ENCODE measurements around the gene AFAP1L1.

Gene AFAP1L1

DNA sequence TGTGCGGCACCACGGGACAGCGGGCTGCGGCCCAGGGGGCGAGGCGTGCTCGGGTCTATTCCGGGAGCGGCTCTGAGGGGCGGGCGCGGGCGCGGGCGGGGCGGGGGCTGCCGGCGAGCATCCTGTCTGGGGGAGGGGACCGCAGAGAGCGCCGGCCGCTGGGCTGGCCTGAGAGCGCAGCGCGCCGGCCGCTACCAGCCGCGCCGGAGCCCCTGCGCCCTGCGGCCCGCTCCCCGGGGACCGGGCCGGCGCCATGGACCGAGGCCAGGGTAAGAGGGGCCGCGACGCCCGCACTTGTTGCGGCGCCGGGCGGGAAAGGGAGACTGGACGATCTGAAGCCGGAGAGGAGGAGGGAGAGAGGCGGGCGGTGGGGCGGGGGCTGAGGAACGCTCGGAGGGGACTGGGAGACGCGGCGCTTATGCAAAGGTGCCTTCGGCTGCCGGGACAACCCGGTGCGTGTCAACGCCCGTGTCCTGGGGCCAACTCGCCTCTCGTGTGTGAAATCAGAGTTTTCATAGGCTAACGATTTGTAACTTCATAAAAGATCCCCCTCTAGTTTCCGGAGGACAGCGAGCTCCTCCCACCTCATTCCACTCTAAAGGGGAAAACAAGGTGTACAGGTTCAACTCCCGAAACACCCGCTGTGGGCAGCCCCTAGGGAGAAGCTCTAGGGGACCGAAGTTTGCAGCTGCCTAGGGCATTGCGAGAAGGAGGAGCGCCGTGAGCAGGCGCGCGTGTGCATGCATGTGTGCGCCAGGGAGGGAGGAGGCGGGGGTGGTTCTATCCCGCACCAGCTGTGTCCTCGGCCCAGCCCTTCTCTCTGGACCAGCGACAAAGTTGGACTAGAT is at the start of gene AFAP1L1:
AFAP1L1 (plus strand) TSS at position 144 of the 848 bp plus-strand sequence; CDS start at position 254, 110 bp downstream.
- DNase-seq (ENCODE audit: low spot score): peak; percentile 29
- FAIRE-seq: no peak

DNA sequence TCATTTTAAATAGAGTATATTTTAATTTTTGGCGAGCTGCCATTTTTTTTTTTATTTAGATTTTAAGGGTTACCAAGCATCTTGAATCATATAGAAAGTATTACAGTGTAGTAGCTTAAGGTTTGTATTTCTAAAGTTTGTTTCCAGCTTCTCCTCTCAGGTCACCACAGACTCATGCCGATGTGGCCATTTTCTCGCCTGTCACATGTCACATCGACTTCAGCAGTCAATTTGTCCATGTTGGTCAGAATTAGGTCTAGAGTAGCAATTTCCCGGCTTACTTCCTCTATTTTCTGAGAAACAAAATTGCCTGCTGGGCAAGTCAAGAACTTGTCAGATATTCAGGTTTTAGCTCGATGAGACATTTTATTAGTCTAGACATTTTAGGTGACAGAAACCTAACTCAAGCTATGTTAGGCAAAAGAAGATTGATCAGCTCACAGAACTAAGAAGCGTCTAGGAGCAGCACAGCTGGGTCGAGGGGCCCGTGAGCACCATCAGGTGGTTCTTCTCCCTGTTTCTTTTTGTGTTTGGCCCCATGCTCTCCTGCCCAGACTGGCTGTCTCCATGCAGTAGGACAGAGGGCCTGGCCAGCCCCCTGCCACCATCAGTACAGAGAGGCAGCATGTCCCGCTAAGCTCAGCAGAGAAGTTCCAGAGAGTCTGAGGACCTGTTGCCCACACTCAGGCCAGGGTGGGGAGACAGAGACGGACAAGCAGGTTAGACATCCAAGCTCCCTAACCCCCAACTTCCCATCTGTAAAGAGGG is 48.4 kb upstream of the AFAP1L1 start:
- DNase-seq (ENCODE audit: low spot score) (no peak), FAIRE-seq (no peak)

DNA sequence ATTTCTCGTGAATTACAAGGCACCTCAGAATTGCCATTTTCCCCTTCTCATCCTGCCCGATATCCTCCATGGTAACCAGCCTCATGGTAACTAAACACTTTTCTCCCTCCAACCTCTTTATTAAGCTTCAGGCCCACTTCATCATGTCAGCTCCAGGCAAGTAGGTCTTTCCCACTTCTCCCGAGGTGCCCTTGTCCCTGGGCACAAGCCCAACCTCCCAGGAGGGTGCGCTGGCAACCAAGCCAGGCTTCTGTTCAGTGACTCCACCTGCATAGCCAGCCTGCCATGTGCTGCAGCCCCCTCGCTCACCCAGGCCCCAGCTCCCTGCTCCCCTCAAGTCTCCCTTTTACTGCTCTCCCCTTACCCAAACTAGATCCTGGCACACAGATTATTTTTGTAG is 47.4 kb upstream of the AFAP1L1 start:
- no peak for DNase-seq (ENCODE audit: low spot score)
- FAIRE-seq: no peak

DNA sequence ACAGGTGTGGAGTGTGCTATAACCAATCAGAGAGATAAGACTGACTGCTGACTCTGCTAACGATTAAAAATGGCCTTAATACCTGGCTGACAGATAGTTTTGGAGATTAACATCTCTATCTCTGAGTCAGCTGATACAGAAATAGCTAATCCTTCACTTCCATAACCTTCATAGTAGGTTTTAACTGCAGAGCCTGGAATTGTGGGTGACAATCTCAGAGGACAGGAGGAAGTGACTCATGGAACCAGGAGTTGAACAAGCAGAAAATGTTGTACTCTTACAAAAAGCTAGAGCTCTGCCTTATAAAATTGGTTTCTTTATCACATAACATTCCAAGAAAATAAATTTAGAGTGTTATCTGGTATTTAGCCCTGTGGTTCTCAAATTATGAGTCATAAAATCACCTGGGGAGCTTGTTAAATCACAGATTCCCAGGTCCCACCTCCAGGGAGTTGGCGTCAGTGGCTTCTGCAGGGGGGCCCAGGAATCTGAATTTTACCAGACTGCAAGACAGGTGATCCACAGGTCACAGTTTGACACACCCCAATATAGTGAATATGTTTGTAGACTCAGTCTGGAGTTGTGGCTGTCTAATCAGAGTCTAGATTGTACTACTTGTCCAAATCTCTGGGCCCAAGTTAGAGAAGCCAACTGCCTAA is 44.4 kb upstream of the AFAP1L1 start:
- peak; percentile 92 for DNase-seq (ENCODE audit: low spot score)
- peak; percentile 94 for FAIRE-seq

DNA sequence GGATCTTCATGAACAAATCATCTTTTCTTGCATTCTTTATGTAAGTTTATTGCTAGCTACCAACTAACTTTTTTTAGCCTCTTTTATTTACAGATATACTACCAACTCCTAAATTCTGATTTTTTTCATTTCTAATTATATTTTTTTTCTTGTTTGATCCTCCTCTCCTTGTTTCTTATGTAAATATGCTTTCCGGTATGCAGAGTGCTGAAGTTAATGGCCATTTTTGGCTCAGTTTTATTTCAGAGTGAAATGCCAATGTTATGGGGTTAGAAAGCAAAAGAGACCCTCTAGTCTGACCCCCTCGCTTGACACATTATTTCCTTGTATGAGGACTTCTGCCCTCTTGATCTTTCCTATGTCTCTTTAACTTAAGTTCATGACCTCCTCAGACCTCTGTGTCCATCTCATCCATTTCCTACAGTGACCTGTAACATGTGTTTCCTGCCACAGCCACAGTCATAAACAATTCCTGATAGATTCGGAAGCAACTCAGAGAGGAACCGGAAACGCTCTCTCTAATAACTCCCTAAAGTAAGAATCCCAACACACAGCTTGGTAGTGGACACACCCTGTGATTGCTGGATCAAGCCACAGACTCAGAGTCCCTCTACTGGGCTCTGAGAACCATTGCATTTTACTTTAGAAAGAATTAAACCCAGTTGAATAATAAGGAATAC is 42.9 kb upstream of the AFAP1L1 start:
- FAIRE-seq (peak; percentile 26), DNase-seq (ENCODE audit: low spot score) (peak; percentile 69)

DNA sequence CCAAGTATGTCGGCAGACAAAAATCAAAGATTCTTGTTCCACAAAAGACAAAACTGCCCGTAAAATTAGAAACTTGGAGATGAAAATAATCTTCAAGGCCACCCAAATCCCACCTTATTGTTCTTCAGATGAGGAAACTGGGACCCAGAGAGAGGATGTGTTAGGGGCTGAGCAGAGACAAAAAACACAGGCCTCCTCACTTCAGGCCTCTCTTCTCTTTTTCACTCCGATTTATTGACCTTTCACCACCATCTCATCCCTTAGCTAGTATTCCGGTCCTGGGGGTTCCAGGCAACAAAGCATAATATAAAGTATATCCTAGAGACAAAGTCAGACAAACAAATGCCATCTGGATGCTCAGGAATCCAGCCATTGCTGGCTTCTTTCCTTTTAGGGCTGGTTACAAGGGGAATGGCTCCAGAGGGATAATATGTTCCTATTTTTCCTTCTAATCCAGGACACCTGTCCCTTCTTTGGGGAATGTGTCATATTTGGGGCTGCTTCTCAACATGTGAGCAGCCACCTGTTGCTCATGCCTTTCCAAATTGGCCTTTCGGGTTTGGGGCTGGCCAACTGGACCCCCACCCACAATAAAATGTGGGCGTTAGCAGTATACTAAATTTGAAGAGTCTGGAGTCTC is 42.2 kb upstream of the AFAP1L1 start:
- FAIRE-seq (no peak), DNase-seq (ENCODE audit: low spot score) (no peak)

DNA sequence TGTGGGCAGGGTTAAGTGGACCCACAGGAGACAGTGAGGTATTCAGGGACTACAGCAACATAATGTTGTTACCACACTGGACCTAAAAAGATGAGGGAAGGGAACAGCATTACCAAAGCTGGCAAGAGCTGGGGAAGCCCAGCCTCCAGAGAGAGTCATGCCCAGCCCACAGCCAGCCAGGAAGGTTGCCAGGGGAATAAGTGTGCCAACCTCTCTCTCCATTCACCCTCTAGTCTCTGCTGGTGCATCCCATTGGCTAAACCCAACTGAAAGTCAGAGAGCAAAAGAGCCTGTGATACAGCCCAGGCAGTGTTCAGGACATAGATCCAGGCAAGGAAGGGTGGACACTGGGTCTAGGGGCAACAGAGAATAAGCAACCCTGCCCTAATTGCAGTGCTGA is 35.8 kb upstream of the AFAP1L1 start:
- FAIRE-seq (no peak), DNase-seq (ENCODE audit: low spot score) (no peak)

DNA sequence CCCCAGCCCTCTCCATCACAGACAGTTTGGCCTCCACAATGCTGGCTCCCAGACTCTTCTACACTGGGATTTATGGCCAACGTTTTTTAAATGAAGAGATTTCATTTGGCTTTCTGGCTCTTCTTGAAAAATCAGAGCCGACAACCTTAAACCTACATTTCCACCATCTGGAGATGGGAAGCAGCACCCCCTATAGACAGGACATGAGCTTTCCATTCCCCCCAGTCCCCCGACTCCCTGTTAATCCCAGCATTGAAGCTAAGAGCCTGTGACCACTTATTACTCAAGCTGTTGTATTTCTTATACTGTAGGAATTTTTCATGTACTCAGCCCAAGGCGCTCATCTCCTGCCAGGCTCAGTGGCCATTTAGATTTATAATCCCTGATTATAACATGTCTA is 34.0 kb upstream of the AFAP1L1 start:
- FAIRE-seq: no peak

DNA sequence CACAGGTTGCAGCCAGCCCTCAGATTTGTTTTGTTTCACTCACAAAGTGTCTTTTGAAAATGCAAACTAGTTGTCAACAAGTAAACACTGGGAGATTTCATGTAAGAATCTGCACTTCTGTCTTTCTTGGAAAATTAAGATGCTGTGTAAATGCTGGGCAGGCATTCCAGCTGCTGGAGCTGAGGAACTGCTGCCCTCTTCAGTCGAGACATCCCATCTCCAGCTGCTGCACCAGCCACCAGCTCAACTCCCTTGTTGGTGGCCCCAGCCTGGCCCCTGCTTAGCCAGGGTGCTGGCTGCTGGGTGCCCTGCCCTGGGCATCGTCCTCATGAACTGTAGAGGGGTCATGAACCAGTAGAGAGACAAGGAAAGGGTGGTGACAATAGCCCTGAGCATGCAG is 33.1 kb upstream of the AFAP1L1 start:
- DNase-seq (ENCODE audit: low spot score) (no peak), FAIRE-seq (no peak)

More for the DNA sequence above, 34.0 kb upstream of the AFAP1L1 start:
- no peak for DNase-seq (ENCODE audit: low spot score)

DNA sequence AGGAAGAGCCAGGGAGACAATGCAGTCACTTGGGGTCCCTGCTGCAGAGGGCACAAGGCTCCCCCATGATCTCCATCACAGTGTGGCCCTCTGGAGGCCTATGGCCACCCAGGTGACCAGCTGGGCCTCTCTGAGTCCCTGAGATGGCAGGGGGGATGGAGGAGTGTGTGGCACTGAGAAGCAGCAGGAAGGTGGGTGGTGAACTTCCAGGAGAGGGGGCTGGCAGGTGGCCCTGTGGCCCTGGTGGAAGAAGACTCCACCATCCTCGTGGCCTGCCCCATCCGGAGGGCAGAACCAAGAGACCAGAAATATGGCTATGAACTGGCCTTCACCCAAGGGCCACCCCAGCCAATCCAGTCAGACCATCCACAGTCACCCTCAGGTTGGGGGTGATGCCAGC is 31.7 kb upstream of the AFAP1L1 start:
- DNase-seq (ENCODE audit: low spot score) (no peak), FAIRE-seq (no peak)

DNA sequence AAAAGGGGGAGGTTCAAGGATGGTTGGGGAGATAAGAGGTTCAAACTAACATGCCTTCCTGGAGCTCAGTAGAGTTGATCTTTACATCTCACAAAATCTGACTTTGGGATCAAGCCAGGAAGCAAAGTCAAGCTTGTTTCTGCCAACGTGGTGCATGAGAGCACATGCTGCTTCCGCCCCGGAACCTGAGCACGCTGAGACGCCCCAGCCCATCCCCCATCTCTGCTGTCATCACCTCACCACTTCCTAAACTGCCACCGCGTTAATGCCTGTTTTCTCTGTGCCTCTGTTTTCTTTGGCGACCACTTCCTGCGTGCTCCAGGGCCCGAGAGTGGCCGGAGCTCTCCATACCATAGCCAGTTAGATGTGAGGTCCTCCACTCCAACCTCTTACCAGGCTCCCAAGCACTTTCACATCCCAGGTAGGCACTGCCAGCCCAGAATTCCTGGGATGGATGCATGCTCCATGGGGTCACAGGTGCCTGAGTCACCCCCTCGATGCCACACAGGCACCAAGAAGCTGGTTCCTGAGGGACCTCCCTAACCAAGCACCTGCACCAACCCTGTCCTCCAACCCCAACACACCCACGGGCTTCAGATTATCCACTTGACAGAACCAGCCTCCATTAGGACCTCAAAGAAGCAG is 31.2 kb upstream of the AFAP1L1 start:
- FAIRE-seq: no peak

DNA sequence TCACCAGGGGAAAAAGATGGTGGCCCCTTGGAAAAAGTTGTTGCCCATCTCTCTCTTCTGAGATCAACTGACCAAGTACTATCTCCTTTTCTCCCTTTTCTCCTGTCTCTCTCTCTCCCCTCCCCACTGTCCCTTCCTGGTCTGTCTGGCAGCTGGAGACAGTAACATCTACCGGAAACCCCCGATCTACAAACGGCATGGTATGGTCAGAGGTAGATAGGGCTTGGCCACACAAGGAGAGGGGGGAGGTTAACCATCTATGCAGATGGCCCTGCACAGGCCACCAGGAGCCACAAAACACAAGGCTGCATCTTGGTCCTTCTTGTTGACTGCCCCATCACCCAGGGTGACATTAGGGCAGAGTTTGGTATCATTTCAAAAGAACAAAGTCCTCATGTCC is 29.3 kb upstream of the AFAP1L1 start:
- DNase-seq (ENCODE audit: low spot score) (no peak), FAIRE-seq (no peak)

More for the DNA sequence above, 31.2 kb upstream of the AFAP1L1 start:
- no peak for DNase-seq (ENCODE audit: low spot score)

DNA sequence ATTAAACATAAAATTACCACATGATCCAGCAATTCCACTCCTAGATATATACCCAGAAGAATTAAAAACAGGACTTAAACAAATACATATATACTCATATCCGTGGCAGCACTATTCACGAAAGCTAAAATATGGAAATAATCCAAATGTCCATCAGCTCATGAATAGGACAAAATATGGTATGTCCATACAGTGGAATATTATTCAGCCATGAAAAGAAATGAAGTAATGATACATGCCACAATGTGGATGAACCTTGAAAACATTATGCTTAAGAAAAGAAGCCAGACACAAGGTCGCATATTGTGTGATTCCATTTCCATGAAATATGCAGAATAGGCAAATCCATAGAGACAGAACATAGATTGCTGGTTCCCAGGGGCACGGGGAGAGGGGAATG is 24.8 kb upstream of the AFAP1L1 start:
- no peak for FAIRE-seq
- DNase-seq (ENCODE audit: low spot score): no peak

DNA sequence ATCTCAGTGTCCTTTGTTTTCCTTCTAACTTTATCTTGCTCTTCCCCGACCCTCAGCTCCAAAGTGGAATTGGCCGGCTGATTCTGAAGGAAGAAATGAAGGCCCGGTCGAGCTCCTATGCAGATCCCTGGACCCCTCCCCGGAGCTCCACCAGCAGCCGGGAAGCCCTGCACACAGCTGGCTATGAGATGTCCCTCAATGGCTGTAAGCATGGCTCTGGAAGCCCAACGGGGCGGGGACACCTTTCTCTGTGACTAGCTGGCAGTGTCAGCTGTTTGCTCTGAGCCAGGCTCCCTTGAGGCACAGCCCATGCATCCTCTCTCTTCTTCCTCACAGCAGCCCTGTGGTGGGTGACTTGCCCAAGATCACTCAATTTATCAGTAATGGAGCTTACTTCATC is 23.9 kb upstream of the AFAP1L1 start:
- no peak for FAIRE-seq
- no peak for DNase-seq (ENCODE audit: low spot score)

DNA sequence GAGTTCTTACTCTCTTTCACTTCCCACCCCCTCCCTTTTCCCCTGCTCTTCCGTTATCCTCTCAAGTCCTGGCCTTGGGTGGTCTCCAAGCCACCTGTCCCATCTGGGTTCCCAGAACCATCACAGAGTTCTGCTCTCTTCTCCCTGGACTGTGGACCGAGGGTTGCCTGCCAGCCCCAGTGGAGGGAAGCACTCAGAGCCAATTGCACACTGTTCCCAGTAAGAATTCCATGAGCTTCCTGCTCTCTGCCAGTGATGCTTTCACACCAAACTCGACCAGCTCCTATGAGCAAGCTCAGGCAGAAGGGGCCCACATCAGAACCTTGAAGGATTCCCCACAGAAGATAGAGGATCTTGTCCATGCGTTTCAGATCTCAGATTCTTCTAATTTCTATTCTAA is 20.1 kb upstream of the AFAP1L1 start:
- DNase-seq (ENCODE audit: low spot score) (no peak), FAIRE-seq (no peak)

DNA sequence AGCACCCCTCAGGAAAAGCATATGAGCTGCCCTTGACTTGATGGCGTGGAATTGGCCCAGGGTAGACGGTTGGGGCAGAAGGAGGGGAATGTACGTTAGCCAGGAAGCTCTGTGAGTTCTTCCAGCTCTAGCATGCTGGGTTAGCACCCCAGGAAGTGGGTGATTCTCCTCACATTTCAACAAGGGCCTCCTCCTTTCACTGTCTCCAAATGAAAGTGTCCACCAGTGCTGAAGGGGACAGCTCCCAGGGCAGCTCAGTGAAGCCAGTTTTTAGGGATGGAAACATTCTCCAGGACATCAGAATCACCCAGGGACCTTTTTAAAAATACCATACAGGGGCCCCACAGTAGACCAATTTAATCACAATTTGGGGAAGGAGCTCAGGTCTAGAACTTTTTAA is 17.2 kb upstream of the AFAP1L1 start:
- DNase-seq (ENCODE audit: low spot score) (no peak), FAIRE-seq (no peak)

DNA sequence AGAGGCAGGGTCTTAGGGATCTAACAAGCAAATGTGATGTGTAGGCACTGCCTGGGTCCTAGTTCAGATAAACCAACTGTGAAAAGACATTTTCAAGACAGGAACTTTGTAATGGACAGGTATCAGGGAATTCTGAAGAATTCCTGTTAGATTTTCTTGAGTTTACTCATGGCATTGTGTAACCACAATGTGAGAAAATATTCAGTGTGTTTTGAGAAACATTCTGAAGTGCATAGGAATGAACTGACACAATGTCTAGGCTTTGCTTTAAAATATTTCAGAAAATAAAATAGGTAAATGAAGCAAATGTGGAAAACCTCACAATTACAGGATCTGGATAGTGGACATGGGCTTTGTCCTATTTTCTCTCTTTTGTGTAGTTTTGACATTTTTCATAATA is 15.2 kb upstream of the AFAP1L1 start:
- FAIRE-seq (peak; percentile 76), DNase-seq (ENCODE audit: low spot score) (peak; percentile 53)

DNA sequence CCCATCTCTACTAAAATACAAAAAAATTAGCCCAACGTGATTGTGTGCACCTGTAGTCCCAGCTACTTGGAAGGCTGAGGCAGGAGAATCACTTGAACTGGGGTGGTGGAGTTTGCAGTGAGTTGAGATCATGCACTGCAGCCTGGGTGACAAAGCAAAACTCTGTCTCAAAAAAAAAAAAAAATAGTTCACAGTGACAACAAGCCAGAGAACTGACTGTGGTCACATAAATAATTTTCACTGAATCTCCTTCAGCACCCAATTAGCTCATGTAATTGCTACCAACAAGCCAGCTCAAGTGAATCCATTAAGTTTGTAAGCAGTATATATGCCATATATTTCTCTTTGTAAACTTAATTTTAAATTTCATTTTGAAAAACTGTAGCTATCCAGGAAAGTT is 14.5 kb upstream of the AFAP1L1 start:
- DNase-seq (ENCODE audit: low spot score): peak; percentile 19
- peak; percentile 5 for FAIRE-seq

DNA sequence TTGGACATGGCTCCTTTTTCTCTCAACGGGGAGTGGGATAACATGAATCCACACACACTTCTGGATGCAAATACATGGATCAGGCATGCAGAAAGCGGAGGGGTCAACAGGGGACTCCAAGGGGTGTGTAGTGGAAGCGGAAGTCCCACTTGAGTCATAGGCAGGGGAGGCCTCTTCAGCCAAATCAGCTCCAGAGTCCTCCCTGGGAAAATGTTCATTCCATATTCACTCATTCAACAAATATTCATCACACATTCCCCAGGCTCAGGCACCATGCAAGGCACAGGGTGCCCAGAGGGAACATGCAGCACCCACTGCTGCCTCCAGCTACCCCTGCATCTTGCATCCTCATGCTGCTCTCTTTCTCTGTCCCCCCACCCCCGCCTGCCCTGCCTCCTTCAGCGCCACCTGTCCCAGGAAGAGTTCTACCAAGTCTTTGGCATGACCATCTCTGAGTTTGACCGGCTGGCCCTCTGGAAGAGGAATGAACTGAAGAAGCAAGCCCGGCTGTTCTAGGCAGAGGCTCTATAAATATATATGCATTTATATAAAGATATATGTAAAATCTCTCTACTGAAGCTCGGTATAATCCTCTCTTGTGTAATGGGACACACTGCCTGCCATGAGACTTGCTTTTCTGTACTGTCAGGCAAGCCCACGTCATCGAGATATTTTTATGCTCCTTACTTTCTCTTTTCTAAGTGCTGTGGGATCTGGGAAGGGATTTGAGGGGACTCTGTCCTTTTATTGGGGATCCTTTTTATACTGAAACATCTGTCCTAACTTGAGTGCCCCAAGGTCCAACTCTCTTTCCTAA is 13.6 kb upstream of the AFAP1L1 start:
- peak; percentile 80 for FAIRE-seq

DNA sequence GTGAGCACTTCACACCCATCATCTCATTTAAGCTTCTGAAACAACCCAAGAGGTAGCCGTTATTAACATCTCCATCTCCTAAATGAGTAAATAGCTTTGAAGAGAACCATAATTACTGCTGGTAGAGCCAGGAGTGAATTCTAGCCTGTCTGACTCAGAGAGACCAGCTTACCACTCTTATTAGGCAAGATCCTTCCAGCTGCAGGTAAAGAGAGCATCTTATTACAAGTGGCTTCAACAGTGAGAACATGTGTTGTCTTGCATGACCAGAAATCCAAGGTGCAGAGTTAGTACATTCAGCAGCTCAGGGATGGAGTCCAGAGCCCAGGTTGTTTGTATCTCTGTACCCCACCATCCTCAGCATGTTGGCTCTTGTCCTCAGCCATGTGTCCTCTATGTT is 10.9 kb upstream of the AFAP1L1 start:
- FAIRE-seq (no peak), DNase-seq (ENCODE audit: low spot score) (no peak)

More for the DNA sequence above, 13.6 kb upstream of the AFAP1L1 start:
- DNase-seq (ENCODE audit: low spot score): peak; percentile 93
